Body of pancreas (tissue), 4 donors: ENCODE results near the gene SNX30. TPM values are rescaled to one million over a fixed set of nuclear protein-coding genes. Genes with fewer than 3 reads are reported as not detected.
A peak's percentile ranks its signal among the peaks of the same experiment; 100 is the strongest.

Source experiments
- ATAC-seq: fragments of 150-250 bp; one replicate; pipeline ENCODE4 v1.9.1; 2016
- DNase-seq, 4 donors: peaks; one replicate each; pipeline ENCODE4 v3.0.0-alpha.2; 2019
- H3K27ac ChIP-seq, 4 donors: fragments of 200-600 bp; sonication (generic); 1 replicate in 3 of 4; 2 replicates in 1 of 4; pipeline versions ENCODE4 v1.5.1 to v1.6.1; 2016 to 2019; ENCODE audit warnings: mild to moderate bottlenecking in 1 of 4, mixed read lengths in 1 of 4, moderate library complexity in 1 of 4
- H3K27me3 ChIP-seq, 2 donors: fragments of 200-600 bp; sonication (generic); one replicate each; pipeline ENCODE4 v1.6.0; 2016; ENCODE audit warnings: mild to moderate bottlenecking in 1 of 2
- H3K36me3 ChIP-seq, 2 donors: fragments of 200-600 bp; sonication (generic); replicated peaks in 1 of 2; 2 replicates each; pipeline ENCODE4 v1.5.1; 2016; ENCODE audit warnings: low read depth in 2 of 2; ENCODE audit not compliant: insufficient read depth in 1 of 2
- H3K4me1 ChIP-seq: fragments of 200-600 bp; sonication (generic); one replicate; pipeline ENCODE4 v1.6.0; 2016
- H3K4me3 ChIP-seq, 2 donors: fragments of 200-600 bp; sonication (generic); 1 replicate in 1 of 2; 2 replicates in 1 of 2; pipeline ENCODE4 v1.5.1; 2016 to 2019
- H3K9me3 ChIP-seq, 3 donors: fragments of 200-600 bp; sonication (generic); 1 replicate in 2 of 3; 2 replicates in 1 of 3; pipeline ENCODE4 v1.5.1; 2016
- POLR2A ChIP-seq, 3 donors: fragments of 450-650 bp; IDR thresholded peaks; one replicate each; pipeline ENCODE4 v1.6.1; 2016; ENCODE audit warnings: antibody characterized with exemption in 3 of 3, mild to moderate bottlenecking in 2 of 3
- WGBS, 2 donors: methylation state at CpG; one replicate each; pipeline ENCODE4 v1.1.5; 2017; 5-methylcytosine and 5-hydroxymethylcytosine counted together
- intact Hi-C: fragments of 100-400 bp; cut with DNase I; formaldehyde crosslinking; loops from one replicate; pipeline ENCODE4 v1.15.1; 2023
- total RNA-seq, 2 donors: library from RNA; depleted of rRNA; stranded (reverse); fragments of >200 nt; gene quantifications; one replicate each; pipeline ENCODE4 v1.1.0, GENCODE V29; 2016
- TF ChIP-seq, protein P1 (sequence below), 7 experiments: fragments of 450-650 bp in 4 of 7; fragments of 200-600 bp in 3 of 7; sonication (generic) in 3 of 7; IDR thresholded peaks; one replicate each; pipeline ENCODE4 v1.5.1; 2016 to 2019; ENCODE audit warnings: antibody characterized with exemption in 7 of 7

Gene SNX30
- total RNA-seq, 2 donors from 2014 or later = 4.6 to 8.6 TPM

- WGBS, 2 donors = 28 to 35% methylated on average over 7 of the region's 7 CpGs
These were observed 14.3 kb downstream of the SNX30 start for GRCh38 chr9:112764837-112765236.

DNA sequence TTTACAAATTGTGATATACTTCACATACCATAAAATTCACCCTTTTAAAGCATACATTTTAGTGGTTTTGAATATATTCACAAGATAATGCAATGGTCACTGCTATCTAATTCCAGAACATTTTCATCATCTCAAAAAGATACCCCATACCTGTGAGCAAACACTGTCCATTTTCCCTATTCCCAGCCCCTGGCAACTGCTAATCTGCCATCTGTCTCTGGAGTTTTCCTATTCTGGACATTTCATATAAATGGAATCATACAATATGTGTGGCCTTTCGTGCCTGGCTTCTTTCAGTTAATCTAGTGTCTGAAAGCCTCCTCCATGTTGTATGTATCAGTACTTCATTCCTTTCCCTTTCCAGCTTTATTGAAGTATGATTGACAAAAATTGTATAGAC is 14.7 kb downstream of the SNX30 start:
- intact Hi-C loops = no loop called here
- no peaks in the 10 kb centered on the region for H3K36me3 ChIP-seq
- TF ChIP-seq, protein P1, sequence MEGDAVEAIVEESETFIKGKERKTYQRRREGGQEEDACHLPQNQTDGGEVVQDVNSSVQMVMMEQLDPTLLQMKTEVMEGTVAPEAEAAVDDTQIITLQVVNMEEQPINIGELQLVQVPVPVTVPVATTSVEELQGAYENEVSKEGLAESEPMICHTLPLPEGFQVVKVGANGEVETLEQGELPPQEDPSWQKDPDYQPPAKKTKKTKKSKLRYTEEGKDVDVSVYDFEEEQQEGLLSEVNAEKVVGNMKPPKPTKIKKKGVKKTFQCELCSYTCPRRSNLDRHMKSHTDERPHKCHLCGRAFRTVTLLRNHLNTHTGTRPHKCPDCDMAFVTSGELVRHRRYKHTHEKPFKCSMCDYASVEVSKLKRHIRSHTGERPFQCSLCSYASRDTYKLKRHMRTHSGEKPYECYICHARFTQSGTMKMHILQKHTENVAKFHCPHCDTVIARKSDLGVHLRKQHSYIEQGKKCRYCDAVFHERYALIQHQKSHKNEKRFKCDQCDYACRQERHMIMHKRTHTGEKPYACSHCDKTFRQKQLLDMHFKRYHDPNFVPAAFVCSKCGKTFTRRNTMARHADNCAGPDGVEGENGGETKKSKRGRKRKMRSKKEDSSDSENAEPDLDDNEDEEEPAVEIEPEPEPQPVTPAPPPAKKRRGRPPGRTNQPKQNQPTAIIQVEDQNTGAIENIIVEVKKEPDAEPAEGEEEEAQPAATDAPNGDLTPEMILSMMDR (IDR thresholded peaks at IDR 0.05) = no peak
- TF ChIP-seq POLR2A (IDR thresholded peaks at IDR 0.05) = no peak
- peaks cover 9% of the 10 kb centered on the region for H3K4me1 ChIP-seq
- H3K27ac ChIP-seq = peak overlapping the region; percentile 1 to 68 (median 44)
- WGBS, 2 donors = 34 to 43% methylated on average over 1 of the region's 1 CpG
- no peaks in the 10 kb centered on the region for H3K27me3 ChIP-seq
- no peak for DNase-seq
- H3K9me3 ChIP-seq = no peaks in the 10 kb centered on the region
- H3K4me3 ChIP-seq = no peak overlapping the region
- ATAC-seq = no peak

More at GRCh38 chr9:112764837-112765236, 14.3 kb downstream of the SNX30 start:
- ATAC-seq = peak; percentile 96
- intact Hi-C loops = no loop called here
- H3K27me3 ChIP-seq = no peaks in the 10 kb centered on the region
- H3K4me3 ChIP-seq = no peak overlapping the region
- DNase-seq = peak; percentile 77 to 87 (median 78)
- no peaks in the 10 kb centered on the region for H3K9me3 ChIP-seq
- peak overlapping the region; percentile 1 to 68 (median 44) for H3K27ac ChIP-seq
- peaks cover 9% of the 10 kb centered on the region for H3K4me1 ChIP-seq
- no peaks in the 10 kb centered on the region for H3K36me3 ChIP-seq
- TF ChIP-seq, protein P1 (IDR thresholded peaks at IDR 0.05) = peak in 1 of 7 experiments; percentile 9
- TF ChIP-seq POLR2A (IDR thresholded peaks at IDR 0.05) = peak; percentile 13 to 64 (median 46)

DNA sequence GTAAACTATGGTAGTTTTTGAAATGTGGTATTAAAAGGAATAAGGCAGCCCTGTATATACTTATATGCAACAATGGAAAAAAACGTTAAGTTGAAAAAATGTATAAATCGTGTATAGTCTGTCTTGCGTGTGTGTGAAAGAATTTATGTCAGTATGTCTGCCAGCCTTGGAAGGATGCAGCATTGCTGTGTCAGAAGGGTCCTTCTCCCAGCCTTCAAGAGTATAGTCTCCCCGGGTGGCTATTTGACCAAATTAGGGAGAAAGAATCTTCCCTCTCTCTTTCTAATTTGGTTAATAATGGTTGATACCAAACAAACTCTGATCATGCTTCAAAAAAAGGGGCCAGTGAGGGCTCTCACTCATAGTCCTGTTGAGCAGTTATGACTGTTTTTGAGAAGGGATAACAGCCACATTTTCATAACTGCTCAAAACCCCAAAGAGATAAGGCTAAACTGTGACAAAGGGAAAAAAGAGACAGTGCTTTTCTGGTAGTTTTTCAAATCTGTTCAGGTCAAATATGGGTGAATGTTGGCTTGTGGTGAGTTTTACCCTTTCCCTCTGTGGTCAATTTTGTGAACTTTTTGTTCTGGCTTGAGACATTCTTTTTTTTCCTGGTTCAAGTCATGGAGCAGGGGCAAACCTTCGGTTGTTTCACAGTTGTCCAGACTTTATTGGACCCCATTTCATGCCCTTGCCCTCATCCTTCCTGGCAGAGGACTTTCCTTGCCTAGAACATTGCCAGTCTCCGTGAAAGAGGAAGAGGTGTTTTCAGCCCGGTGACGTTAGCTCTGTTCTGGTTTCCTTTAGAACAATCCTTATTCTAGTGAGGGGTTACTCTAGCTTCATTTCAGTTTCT is 21.0 kb downstream of the SNX30 start:
- WGBS, 2 donors = 73 to 89% methylated on average over 8 of the region's 8 CpGs

DNA sequence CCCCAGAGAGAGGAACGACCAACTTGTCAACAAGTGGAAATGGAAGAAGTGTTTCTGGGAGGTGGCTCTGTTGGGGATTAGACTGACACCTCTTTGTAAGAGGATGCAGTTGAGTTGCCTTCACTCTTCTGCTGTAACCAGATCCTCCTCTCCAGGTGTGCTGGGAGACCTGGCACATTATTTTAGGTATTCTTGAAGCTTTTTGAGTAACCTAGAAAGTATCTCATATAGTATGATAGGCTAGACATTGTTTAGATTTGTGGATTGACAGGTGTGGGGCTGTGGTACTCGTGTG is 21.6 kb downstream of the SNX30 start:
- Histone ChIP-seq H3K27ac (no peak overlapping the region), H3K27me3 (no peaks in the 10 kb centered on the region), H3K4me3 (no peak overlapping the region), H3K9me3 (no peaks in the 10 kb centered on the region), H3K4me1 (peaks cover 14% of the 10 kb centered on the region), H3K36me3 (no peaks in the 10 kb centered on the region)
- ATAC-seq = no peak
- no peak for DNase-seq
- intact Hi-C loops = no loop called here
- TF ChIP-seq, protein P1 (IDR thresholded peaks at IDR 0.05) = no peak
- TF ChIP-seq POLR2A (IDR thresholded peaks at IDR 0.05) = no peak
- 64 to 75% methylated on average over 2 of the region's 2 CpGs for WGBS, 2 donors

More for the DNA sequence above, 21.0 kb downstream of the SNX30 start:
- intact Hi-C loops = no loop called here
- TF ChIP-seq, protein P1 (IDR thresholded peaks at IDR 0.05) = no peak
- TF ChIP-seq POLR2A (IDR thresholded peaks at IDR 0.05) = no peak
- no peak overlapping the region for H3K4me3 ChIP-seq
- H3K9me3 ChIP-seq = no peaks in the 10 kb centered on the region
- H3K27ac ChIP-seq = no peak overlapping the region
- DNase-seq = peak in 1 of 4 donors; percentile 16
- H3K4me1 ChIP-seq = peaks cover 12% of the 10 kb centered on the region
- no peaks in the 10 kb centered on the region for H3K27me3 ChIP-seq
- no peak for ATAC-seq
- no peaks in the 10 kb centered on the region for H3K36me3 ChIP-seq

DNA sequence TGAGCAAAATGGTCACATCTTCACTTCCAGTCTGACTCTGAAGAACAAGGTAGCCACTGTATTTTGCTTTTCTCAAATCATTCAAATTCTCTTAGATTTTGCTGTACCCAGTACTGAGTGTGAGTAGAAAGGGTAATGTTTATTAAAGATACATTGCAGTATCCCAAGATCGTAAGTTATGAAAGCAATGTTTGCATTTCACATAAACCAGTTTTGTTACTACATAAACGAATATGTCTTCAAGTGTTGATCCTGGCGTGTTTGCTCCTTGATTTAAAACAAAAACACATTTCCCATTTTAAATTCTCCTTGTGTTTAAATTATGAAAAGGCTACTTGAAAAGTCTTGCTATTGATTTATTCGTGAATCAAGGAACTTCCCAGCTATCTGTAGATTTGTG is 22.0 kb downstream of the SNX30 start:
- intact Hi-C loops = no loop called here
- WGBS, 2 donors = 60 to 74% methylated on average over 4 of the region's 4 CpGs
- Histone ChIP-seq H3K27ac (no peak overlapping the region), H3K4me3 (no peak overlapping the region), H3K4me1 (peaks cover 14% of the 10 kb centered on the region), H3K36me3 (no peaks in the 10 kb centered on the region), H3K9me3 (no peaks in the 10 kb centered on the region), H3K27me3 (no peaks in the 10 kb centered on the region)
- no peak for ATAC-seq
- no peak for TF ChIP-seq POLR2A (IDR thresholded peaks at IDR 0.05)
- TF ChIP-seq, protein P1 (IDR thresholded peaks at IDR 0.05) = no peak
- DNase-seq = no peak
